Testis (tissue), 2 donors: ENCODE results near the gene ZMAT5.

ENCODE experiments used
- POLR2A ChIP-seq: fragments of 450-650 bp; IDR thresholded peaks from one replicate; pipeline ENCODE4 v1.6.1; 2017; ENCODE audit warnings: antibody characterized with exemption, mild to moderate bottlenecking, moderate library complexity
- TF ChIP-seq, protein P1 (sequence below), 3 experiments: fragments of 450-650 bp in 2 of 3; fragments of 200-600 bp in 1 of 3; sonication (generic) in 1 of 3; IDR thresholded peaks; one replicate each; pipeline ENCODE4 v1.5.1; 2016 to 2019; ENCODE audit warnings: antibody characterized with exemption in 3 of 3, mild to moderate bottlenecking in 2 of 3, moderate library complexity in 1 of 3

DNA sequence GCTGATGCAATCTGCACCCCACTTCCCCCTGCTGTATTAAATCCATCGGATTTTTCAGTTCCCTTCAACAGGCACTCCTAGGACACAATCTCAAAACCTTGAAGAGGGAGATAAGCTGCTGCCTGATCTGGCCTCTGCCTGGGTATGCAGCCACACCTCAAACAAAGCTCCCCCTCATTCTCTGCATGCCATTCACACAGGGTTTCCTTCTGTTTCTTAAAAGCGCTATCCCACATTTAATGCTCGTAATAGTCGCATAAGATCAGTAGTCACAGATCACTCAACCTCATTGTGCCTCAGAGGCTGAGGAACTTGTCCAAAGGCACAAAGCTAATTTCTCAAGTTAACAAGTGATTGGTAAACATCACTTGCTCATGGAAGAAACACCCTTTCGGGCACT is 34.3 kb upstream of the ZMAT5 start:
- TF ChIP-seq, protein P1, sequence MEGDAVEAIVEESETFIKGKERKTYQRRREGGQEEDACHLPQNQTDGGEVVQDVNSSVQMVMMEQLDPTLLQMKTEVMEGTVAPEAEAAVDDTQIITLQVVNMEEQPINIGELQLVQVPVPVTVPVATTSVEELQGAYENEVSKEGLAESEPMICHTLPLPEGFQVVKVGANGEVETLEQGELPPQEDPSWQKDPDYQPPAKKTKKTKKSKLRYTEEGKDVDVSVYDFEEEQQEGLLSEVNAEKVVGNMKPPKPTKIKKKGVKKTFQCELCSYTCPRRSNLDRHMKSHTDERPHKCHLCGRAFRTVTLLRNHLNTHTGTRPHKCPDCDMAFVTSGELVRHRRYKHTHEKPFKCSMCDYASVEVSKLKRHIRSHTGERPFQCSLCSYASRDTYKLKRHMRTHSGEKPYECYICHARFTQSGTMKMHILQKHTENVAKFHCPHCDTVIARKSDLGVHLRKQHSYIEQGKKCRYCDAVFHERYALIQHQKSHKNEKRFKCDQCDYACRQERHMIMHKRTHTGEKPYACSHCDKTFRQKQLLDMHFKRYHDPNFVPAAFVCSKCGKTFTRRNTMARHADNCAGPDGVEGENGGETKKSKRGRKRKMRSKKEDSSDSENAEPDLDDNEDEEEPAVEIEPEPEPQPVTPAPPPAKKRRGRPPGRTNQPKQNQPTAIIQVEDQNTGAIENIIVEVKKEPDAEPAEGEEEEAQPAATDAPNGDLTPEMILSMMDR (IDR thresholded peaks at IDR 0.05), result no peak
- no peak for TF ChIP-seq POLR2A
